Limb (tissue), 2 donors: ENCODE measurements around the gene DENND2A.
"Not testable (repeated sequence)": the region's sequence is repeated elsewhere in the genome, so short reads cannot be mapped to it uniquely, and the experiment has no call there.

ENCODE experiments used
- DNase-seq, 2 donors: peaks; one replicate each; pipeline ENCODE4 v3.0.0-alpha.2; 2016; ENCODE audit errors: extremely low spot score in 2 of 2

Gene DENND2A

DNA sequence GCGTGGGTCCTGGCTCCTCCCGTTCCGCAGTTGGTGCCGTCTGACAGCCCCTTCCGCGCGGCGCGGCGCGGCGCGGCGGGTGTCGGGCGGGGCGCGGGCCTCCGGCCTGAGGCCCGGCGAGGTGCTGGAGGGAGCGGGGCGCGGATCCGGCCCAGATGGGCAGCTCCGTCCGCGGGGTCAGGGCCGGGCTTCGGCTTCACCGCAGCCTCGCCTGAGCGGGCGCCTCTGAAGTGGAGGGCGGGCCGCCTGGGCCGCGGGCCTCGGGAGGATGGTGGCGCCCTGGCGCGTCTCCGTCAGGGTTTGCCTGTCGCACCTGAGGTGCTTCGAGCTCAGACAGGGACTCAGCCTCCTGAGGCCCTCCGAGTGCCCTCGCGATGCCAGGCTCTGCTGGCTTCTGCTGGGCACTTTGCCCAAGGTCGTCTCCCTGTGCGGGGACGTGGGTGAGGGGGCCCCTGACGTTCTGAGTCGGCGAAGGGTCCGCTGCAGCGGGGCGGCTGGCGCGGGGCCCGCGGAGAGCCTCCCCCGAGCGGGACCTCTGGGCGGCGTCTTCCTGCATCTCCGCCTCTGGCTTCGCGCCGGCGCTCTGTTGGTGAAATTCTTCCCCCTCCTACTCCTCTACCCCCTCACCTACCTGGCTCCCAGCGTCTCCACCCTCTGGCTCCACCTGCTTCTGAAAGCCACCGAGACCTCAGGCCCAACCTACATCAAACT lies 32.6 kb upstream of the DENND2A start:
- DNase-seq = peak; percentile 38 to 79

DNA sequence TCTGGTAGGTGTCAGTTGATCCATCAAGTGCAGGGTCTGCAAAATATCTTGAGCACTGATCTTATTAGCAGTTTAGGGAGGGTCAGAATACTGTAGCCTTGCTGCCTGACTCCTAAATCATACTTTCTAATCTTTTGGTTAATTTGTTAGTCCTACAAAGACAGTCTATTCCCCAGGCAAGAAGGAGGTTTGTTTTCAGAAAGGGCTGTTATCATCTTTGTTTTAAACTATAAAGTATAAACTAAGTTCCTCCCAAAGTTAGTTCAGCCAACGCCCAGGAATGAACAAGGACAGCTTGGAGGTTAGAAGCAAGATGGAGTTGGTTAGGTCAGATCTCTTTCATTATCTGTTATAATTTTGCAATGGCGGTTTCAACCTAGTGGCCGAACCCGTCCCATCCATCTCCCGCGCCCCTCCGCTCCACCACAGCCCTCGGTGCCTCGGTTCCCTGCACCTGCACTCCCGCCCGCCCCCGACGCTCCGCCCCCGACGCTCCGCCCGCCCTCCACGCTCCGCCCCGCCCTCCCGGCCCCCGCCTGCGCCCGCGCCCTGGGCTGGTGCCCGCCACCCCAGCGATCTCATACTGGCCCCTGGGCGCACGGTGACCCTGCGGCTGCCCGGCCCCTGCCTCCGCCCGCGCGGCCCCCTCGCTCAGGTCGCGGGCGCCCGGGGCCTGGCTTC lies 31.9 kb upstream of the DENND2A start, which contains the start of gene ADCK2:
ADCK2 (plus strand) TSS at position 564 of the 681 bp plus-strand sequence. CDS start 386 bp downstream, outside the sequence.
- peak in 1 of 2 donors; percentile 13 for DNase-seq

GRCh38 chr7:140671966-140672365 lies 31.4 kb upstream of the DENND2A start:
- no peak for DNase-seq

DNA sequence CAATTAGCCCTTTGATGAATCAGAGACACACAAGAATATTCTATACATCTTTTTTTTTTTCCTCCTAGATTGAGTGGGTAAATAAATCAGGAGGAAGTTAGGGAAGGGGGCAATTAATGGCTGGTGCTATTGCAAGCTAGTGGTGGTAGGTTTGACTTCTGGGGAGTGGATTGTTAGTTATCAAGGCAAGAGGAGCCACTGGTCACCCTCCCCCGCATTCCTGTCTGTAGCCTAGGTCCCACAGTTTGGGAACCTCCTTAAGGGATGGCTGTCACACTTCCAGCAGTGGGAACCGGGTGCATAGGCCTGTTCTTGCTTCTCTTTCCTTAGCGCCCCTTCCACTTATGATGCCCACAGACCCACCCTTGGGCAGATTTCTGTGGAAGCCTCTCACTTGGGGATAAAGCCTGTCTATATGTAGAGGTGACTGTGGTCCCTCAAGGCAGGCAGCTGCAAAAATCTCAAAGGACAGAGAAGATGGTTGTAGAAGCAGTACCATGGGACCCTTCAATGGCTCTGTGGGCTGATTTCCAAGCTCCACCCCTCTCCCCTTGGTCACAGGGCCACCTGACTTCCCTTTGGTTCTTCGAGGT lies 29.8 kb upstream of the DENND2A start:
- no peak for DNase-seq

- DNase-seq = not testable (repeated sequence)
These were observed 29.2 kb upstream of the DENND2A start for GRCh38 chr7:140669862-140670261.

GRCh38 chr7:140669352-140669751 lies 28.7 kb upstream of the DENND2A start:
- DNase-seq = no peak

- DNase-seq = no peak
These were observed 28.0 kb upstream of the DENND2A start for GRCh38 chr7:140668641-140669040.

DNA sequence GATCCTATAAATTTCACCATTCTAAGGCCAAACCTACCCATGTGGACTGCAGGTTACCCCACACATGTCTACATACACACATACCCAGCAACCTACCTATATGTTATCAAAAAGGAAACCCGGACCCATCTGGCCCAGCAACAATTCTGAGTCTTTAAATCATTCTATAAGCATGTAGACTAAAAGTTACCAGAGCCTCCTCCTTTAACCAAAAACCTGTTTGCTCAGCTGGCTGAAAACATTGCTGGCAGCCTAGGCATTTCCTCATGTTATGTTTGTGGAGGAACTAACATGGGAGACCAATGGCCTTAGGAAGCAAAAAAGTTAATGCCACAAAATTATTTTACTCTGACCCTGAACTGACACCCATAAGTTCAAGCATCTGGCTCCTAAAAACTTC lies 26.9 kb upstream of the DENND2A start:
- DNase-seq = no peak

GRCh38 chr7:140662938-140663337 lies 22.3 kb upstream of the DENND2A start:
- not testable (repeated sequence) for DNase-seq

DNA sequence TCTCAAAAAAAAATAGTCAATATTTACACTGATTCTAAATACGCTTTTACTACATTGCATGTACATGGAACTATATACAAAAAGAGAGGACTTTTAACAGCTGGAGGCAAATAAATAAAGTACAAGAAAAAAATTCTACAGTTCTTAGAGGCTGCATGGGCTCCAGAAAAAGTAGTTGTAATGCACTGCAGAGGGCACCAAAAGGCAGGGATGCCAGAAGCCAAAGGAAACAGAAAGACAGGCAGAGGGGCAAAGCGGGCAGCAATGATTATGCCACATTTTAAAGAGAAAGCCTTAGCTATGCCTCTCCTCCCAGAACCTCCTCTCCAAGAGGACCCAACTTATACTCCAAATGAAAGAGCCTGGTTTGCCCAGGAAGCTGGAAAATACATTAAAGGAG lies 20.5 kb upstream of the DENND2A start:
- no peak for DNase-seq

DNA sequence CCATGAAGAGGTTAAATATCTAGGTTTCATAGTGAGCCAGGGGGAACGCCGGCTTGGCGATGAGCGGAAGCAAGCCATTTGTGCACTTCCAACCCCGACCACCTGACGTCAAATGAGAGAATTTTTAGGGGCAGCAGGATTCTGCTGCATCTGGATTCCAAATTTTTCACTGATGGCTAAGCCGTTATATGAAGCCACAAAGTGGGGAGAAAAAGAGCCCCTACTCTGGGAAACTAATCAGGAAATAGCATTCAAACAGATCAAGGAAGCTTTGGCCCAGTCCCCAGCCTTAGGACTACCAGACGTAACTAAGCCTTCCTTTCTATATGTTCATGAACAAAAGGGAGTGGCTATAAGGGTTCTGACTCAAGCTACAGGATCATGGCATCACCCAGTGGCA lies 19.2 kb upstream of the DENND2A start:
- DNase-seq = peak in 1 of 2 donors; percentile 47

DNA sequence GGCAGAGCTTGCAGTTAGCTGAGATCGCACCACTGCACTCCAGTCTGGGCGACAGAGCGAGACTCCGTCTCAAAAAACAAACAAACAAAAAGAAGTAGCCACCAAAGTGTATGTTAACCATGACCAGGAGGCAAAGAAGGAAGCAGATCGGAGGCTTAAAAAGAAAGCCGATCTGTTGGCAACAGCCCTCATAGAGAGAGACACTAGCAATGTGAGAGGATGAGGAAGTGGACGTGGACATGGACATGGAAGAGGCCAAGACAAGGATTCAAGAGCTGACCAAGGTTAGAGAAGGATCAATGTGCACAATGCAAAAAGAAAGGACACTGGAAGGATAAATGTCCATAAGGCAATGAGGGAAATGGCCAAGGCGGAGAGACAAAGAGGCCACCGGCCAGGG lies 17.3 kb upstream of the DENND2A start:
- no peak for DNase-seq

GRCh38 chr7:140656548-140657515 lies 16.2 kb upstream of the DENND2A start:
- DNase-seq = peak in 1 of 2 donors; percentile 51

DNA sequence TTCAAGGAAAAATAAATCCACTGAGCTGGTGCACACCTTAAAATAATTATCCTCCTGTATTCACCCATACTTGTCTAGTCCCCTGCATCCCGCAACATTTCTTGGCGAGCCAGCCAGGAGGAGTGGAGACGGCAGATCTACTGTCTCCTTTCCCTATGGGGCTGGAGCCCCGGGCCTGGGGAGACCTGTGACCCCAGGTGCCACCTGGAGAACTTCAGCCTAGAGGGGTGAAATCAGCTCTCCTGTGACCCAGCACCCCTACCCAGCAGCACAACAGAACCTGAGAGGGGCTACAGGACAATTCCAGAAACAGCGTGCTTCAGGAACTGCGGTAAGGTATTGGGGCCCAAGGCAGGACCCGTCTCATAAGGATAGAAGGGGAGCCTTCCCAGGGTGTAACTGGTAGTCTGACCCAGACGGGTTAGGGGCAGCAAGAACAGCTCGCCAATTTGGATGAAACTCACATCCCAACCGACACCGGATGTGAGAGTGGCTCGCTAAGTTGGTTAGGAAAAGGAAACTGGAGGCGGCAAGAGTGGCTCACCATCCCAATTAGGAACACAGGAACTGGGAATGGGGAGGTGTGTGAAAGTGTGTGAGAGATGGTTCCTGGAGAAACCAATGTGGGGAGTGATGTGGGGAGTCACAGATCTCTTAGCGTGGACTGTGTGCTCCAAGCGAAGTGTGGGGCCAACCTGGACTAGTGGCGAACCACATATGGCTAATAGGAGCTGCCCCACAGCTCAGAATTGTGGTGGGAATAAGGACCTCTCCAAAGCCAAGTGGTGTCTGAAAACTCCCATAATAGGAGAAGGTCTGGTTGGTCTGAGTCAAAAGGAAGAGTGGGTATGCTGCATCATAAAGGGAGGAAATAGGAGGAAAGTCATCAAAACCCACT lies 15.1 kb upstream of the DENND2A start:
- no peak for DNase-seq

GRCh38 chr7:140654661-140655060 lies 14.0 kb upstream of the DENND2A start:
- no peak for DNase-seq

DNA sequence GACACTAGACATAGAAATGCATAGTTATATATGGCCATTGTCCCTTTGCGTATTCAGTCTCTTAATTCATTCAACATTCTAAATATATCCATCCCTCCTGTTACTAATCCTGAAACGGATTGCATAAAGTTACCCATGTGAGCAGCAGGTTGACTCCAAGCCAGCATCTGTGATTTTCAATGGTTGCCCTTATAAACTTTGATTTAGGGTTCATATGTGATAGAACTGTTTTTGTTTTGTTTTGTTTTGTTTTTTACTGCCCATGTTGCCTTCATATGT lies 13.4 kb upstream of the DENND2A start:
- no peak for DNase-seq

DNA sequence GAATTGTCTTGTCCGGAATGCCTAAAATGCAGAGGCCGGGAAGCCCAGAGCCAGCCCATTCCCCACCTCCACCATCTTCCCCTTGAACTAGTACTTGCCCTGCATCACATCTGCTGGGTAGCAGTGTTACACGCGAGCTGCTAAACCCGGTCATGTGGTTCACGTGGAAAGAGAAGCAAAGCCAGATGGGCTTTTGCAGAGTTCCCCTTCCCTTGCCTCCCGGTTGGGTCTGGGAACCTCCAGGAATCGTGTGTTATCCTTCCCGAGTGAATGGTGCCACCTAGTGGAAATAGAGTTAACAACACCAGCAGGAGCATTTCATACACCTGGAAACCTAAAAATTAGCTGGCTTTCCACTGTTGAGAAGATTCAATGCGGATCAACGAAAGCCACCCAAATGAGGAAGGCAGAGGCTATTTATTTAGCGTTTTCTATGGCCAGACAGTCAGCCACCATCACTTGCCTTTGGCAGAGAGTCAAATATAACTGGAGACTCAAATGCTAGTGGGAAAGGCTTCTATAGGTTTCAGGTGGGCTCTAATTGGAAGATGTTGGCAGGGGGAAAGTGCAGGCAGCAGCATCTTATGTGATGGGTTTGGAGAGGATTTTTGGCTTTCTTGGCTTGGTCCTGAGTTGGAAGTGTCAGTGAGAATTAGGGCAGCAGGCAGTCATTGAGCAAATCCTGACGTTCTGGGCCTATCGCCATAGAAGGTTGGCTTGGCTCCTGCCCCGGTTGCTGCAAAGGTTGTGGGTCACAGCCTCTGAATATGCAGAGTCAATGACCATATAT lies 12.9 kb upstream of the DENND2A start:
- peak; percentile 80 to 90 for DNase-seq

- no peak for DNase-seq
These were observed 9.8 kb upstream of the DENND2A start for GRCh38 chr7:140650367-140650766.

GRCh38 chr7:140649556-140650205 lies 9.1 kb upstream of the DENND2A start:
- DNase-seq = no peak
